Measurements from ENCODE around the gene ELL2. TPM values are rescaled to one million over a fixed set of nuclear protein-coding genes. Genes with fewer than 3 reads are reported as not detected.

Gene ELL2
- total and polyA plus RNA-seq, 9 of the 15 experiments (the other 6 are each of a cell fraction or from before 2014, with no cell fraction given): 4.3 to 18.3 (median 14.5) TPM

DNA sequence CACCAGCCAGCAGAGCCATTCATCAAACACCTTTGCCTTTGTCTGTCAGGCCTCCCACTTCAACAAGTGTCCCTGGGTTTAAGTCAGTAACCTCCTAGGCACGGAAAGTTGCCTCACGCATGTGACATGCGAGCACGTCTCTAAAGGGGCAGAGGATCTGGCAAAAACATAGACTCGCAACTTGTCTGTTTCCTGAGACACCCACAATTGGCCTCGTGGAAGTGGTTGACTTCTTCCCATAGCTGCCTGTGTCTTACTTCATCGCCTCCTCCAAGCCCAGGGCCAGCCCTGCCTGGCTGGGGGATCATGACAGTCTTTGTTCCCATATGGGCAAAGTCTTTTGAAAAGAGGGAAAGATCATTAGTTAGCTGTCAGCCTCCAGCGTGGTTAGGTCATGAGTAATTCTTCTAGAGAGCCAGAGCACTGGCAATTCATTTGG is 103.6 kb downstream of the ELL2 start:
- Histone ChIP-seq H3K27ac (ENCODE audit: extremely low read depth, low read depth, low read length) (no peak overlapping the region), H3K4me3 (no peak overlapping the region), H3K9ac (ENCODE audit: insufficient read depth in 1 of 2, low read depth in 2 of 2, low read length in 2 of 2) (no peak overlapping the region), H3K36me3 (ENCODE audit: control insufficient read depth, insufficient read depth, low read length) (no peaks in the 10 kb centered on the region), H2AFZ (ENCODE audit: low read depth, low read length) (no peak overlapping the region), H3K27me3 (ENCODE audit: control insufficient read depth in 2 of 2, insufficient read depth in 2 of 2, low read length in 2 of 2) (0 out of 5 replicates have a peak, but pooled peaks cover 0 to 4% of the 10 kb centered on the region in 2 experiments), H3K79me2 (ENCODE audit: control insufficient read depth, insufficient read depth, low read length) (no peaks in the 10 kb centered on the region), H4K20me1 (replicated peaks; ENCODE audit: control insufficient read depth, insufficient read depth, low read length) (no peaks in the 10 kb centered on the region), H3K4me1 (replicated peaks in 1 of 2; ENCODE audit: control insufficient read depth in 2 of 2, insufficient read depth in 2 of 2, low read length in 2 of 2) (peaks cover 12 to 15% of the 10 kb centered on the region in 2 experiments; a peak in 4 of 5 replicates), H3K9me1 (ENCODE audit: control insufficient read depth, insufficient read depth, low read length) (no peaks in the 10 kb centered on the region), H3K9me3 (replicated peaks; ENCODE audit: control insufficient read depth, insufficient read depth, low read depth, low read length) (no peaks in the 10 kb centered on the region; the same call in 1 of the 2 replicates), H3K4me2 (ENCODE audit: insufficient read depth, low read length) (no peak overlapping the region)
- in situ Hi-C loops (cut with MboI) (loop anchor here (5.0 kb wide), 1 partner anchor 744 kb away; no protein-coding TSS in a partner anchor), intact Hi-C loops (cut with micrococcal nuclease) (loop anchor here (1.0 to 5.0 kb wide), 2 partner anchors 478 to 739 kb away; no protein-coding TSS in a partner anchor)
- BruUV-seq (replicated peaks): no TSS peak
- no peak for DNase-seq (ENCODE audit: extremely low read depth in 1 of 4, low spot score in 3 of 4)
- no peak for ATAC-seq
- TF ChIP-seq HLTF (IDR thresholded peaks at IDR 0.05): no peak
- TF ChIP-seq, protein P1, sequence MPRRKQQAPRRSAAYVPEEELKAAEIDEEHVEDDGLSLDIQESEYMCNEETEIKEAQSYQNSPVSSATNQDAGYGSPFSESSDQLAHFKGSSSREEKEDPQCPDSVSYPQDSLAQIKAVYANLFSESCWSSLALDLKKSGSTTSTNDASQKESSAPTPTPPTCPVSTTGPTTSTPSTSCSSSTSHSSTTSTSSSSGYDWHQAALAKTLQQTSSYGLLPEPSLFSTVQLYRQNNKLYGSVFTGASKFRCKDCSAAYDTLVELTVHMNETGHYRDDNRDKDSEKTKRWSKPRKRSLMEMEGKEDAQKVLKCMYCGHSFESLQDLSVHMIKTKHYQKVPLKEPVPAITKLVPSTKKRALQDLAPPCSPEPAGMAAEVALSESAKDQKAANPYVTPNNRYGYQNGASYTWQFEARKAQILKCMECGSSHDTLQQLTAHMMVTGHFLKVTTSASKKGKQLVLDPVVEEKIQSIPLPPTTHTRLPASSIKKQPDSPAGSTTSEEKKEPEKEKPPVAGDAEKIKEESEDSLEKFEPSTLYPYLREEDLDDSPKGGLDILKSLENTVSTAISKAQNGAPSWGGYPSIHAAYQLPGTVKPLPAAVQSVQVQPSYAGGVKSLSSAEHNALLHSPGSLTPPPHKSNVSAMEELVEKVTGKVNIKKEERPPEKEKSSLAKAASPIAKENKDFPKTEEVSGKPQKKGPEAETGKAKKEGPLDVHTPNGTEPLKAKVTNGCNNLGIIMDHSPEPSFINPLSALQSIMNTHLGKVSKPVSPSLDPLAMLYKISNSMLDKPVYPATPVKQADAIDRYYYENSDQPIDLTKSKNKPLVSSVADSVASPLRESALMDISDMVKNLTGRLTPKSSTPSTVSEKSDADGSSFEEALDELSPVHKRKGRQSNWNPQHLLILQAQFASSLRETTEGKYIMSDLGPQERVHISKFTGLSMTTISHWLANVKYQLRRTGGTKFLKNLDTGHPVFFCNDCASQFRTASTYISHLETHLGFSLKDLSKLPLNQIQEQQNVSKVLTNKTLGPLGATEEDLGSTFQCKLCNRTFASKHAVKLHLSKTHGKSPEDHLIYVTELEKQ (CRISPR knock-in tag; IDR thresholded peaks at IDR 0.05): no peak
- no peak for TF ChIP-seq HDGF (IDR thresholded peaks at IDR 0.05)
- TF ChIP-seq EP400 (IDR thresholded peaks at IDR 0.05): no peak
- TF ChIP-seq LARP7 (IDR thresholded peaks at IDR 0.05): no peak
- TF ChIP-seq, protein P2, sequence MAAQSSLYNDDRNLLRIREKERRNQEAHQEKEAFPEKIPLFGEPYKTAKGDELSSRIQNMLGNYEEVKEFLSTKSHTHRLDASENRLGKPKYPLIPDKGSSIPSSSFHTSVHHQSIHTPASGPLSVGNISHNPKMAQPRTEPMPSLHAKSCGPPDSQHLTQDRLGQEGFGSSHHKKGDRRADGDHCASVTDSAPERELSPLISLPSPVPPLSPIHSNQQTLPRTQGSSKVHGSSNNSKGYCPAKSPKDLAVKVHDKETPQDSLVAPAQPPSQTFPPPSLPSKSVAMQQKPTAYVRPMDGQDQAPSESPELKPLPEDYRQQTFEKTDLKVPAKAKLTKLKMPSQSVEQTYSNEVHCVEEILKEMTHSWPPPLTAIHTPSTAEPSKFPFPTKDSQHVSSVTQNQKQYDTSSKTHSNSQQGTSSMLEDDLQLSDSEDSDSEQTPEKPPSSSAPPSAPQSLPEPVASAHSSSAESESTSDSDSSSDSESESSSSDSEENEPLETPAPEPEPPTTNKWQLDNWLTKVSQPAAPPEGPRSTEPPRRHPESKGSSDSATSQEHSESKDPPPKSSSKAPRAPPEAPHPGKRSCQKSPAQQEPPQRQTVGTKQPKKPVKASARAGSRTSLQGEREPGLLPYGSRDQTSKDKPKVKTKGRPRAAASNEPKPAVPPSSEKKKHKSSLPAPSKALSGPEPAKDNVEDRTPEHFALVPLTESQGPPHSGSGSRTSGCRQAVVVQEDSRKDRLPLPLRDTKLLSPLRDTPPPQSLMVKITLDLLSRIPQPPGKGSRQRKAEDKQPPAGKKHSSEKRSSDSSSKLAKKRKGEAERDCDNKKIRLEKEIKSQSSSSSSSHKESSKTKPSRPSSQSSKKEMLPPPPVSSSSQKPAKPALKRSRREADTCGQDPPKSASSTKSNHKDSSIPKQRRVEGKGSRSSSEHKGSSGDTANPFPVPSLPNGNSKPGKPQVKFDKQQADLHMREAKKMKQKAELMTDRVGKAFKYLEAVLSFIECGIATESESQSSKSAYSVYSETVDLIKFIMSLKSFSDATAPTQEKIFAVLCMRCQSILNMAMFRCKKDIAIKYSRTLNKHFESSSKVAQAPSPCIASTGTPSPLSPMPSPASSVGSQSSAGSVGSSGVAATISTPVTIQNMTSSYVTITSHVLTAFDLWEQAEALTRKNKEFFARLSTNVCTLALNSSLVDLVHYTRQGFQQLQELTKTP (IDR thresholded peaks at IDR 0.05; ENCODE audit: low read depth in 1 of 2, partially characterized antibody in 2 of 2): no peak
- TF ChIP-seq ZNF134 (CRISPR knock-in tag; conservative IDR thresholded peaks at IDR 0.05): no peak
- no peak for TF ChIP-seq YBX1 (IDR thresholded peaks at IDR 0.05)
- no peak for FAIRE-seq
- ChIA-PET CTCF (ENCODE audit: low intra/inter-chr PET ratio) (interaction anchor here (0.6 to 2.7 kb wide), 3 partner anchors 478 to 744 kb away, joined by 3 to 26 read pairs (median 4); no protein-coding TSS in a partner anchor), POLR2A (no interaction called here)
- WGBS (ENCODE audit: insufficient coverage, low coverage, missing lambda C conversion rate): 60% methylated on average over 8 of the region's 8 CpGs

Measured in K562 (cell line).